Measurements from ENCODE around the gene AACS. TPM values are rescaled to one million over a fixed set of nuclear protein-coding genes. Genes with fewer than 3 reads are reported as not detected.

The AACS gene
- total and polyA plus RNA-seq, 10 of the 15 experiments (the other 5 are each of a cell fraction or from before 2014, with no cell fraction given) = 10.1 to 34.0 (median 21.1) TPM

Small RNAs within 50 kb of the gene (small RNA-seq; reads per million reads assigned to genes)
- not detected for gene AC122688.1

Other genes with a start within 250 kb of the AACS start
- 46.5 and 51.4 TPM in 2 replicates for gene SCARB1, start 201.6 kb upstream of the AACS start, total RNA-seq (2014; rRNA removed)
- 27.9 and 29.9 TPM in 2 replicates for gene SCARB1, start 201.6 kb upstream of the AACS start, total RNA-seq (2014; rRNA removed; fragmentation: Illumina TruSeq; extraction: Trizol)
- gene SCARB1, start 201.6 kb upstream of the AACS start, total RNA-seq (2021) = 102 and 104 TPM in 2 replicates
- gene SCARB1, start 201.6 kb upstream of the AACS start, polyA plus RNA-seq (2011; rRNA removed) = 50.6 and 89.3 TPM in 2 replicates
- gene SCARB1, start 201.6 kb upstream of the AACS start, polyA plus RNA-seq (2014; fragmentation: Illumina TruSeq; extraction: Trizol) = 66.0 and 78.8 TPM in 2 replicates
- gene SCARB1, start 201.6 kb upstream of the AACS start, polyA plus RNA-seq (2014; fragmentation: Nextera tagmentation; extraction: Ambion mirVana) = 1 to 10 TPM in 1 of 2 experiments, under 1 TPM in 1; 0.34 to 3.3 TPM
- gene SCARB1, start 201.6 kb upstream of the AACS start, polyA plus RNA-seq (2014; rRNA removed) = 81.4 and 89.5 TPM in 2 replicates
- 10 to 100 TPM; 62.8 to 63.3 TPM for gene SCARB1, start 201.6 kb upstream of the AACS start, polyA plus RNA-seq (2016; fragmentation: Nextera tagmentation; extraction: Ambion mirVana)
- 883 and 944 TPM in 2 replicates for gene UBC, start 150.8 kb upstream of the AACS start, total RNA-seq (2014; rRNA removed)
- 816 and 821 TPM in 2 replicates for gene UBC, start 150.8 kb upstream of the AACS start, total RNA-seq (2014; rRNA removed; fragmentation: Illumina TruSeq; extraction: Trizol)
- 736 and 799 TPM in 2 replicates for gene UBC, start 150.8 kb upstream of the AACS start, total RNA-seq (2021)
- 1,270 and 1,666 TPM in 2 replicates for gene UBC, start 150.8 kb upstream of the AACS start, polyA plus RNA-seq (2011; rRNA removed)
- 973 and 1,123 TPM in 2 replicates for gene UBC, start 150.8 kb upstream of the AACS start, polyA plus RNA-seq (2014; fragmentation: Illumina TruSeq; extraction: Trizol)
- 1,000 to 10,000 TPM in 1 of 2 experiments, 100 to 1,000 TPM in 1; 785 to 1,214 TPM for gene UBC, start 150.8 kb upstream of the AACS start, polyA plus RNA-seq (2014; fragmentation: Nextera tagmentation; extraction: Ambion mirVana)
- 610 and 653 TPM in 2 replicates for gene UBC, start 150.8 kb upstream of the AACS start, polyA plus RNA-seq (2014; rRNA removed)
- gene UBC, start 150.8 kb upstream of the AACS start, polyA plus RNA-seq (2016; fragmentation: Nextera tagmentation; extraction: Ambion mirVana) = 100 to 1,000 TPM; 866 to 909 TPM
- gene DHX37, start 76.3 kb upstream of the AACS start, total RNA-seq (2014; rRNA removed) = 29.0 and 32.5 TPM in 2 replicates
- 12.8 and 15.5 TPM in 2 replicates for gene DHX37, start 76.3 kb upstream of the AACS start, total RNA-seq (2014; rRNA removed; fragmentation: Illumina TruSeq; extraction: Trizol)
- 40.7 and 45.5 TPM in 2 replicates for gene DHX37, start 76.3 kb upstream of the AACS start, total RNA-seq (2021)
- 4.4 and 11.8 TPM in 2 replicates for gene DHX37, start 76.3 kb upstream of the AACS start, polyA plus RNA-seq (2011; rRNA removed)
- 4.5 and 12.5 TPM in 2 replicates for gene DHX37, start 76.3 kb upstream of the AACS start, polyA plus RNA-seq (2014; fragmentation: Illumina TruSeq; extraction: Trizol)
- under 1 TPM; 0.21 to 0.84 TPM for gene DHX37, start 76.3 kb upstream of the AACS start, polyA plus RNA-seq (2014; fragmentation: Nextera tagmentation; extraction: Ambion mirVana)
- gene DHX37, start 76.3 kb upstream of the AACS start, polyA plus RNA-seq (2014; rRNA removed) = 24.3 and 28.5 TPM in 2 replicates
- 10 to 100 TPM; 29.9 to 31.5 TPM for gene DHX37, start 76.3 kb upstream of the AACS start, polyA plus RNA-seq (2016; fragmentation: Nextera tagmentation; extraction: Ambion mirVana)
- 29.3 and 31.7 TPM in 2 replicates for gene BRI3BP, start 71.8 kb upstream of the AACS start, total RNA-seq (2014; rRNA removed)
- 28.7 and 30.1 TPM in 2 replicates for gene BRI3BP, start 71.8 kb upstream of the AACS start, total RNA-seq (2014; rRNA removed; fragmentation: Illumina TruSeq; extraction: Trizol)
- gene BRI3BP, start 71.8 kb upstream of the AACS start, total RNA-seq (2021) = 33.3 and 37.0 TPM in 2 replicates
- gene BRI3BP, start 71.8 kb upstream of the AACS start, polyA plus RNA-seq (2011; rRNA removed) = 27.6 and 33.0 TPM in 2 replicates
- gene BRI3BP, start 71.8 kb upstream of the AACS start, polyA plus RNA-seq (2014; fragmentation: Illumina TruSeq; extraction: Trizol) = 30.3 and 31.9 TPM in 2 replicates
- 10 to 100 TPM; 15.1 to 22.6 TPM for gene BRI3BP, start 71.8 kb upstream of the AACS start, polyA plus RNA-seq (2014; fragmentation: Nextera tagmentation; extraction: Ambion mirVana)
- gene BRI3BP, start 71.8 kb upstream of the AACS start, polyA plus RNA-seq (2014; rRNA removed) = 24.3 and 24.6 TPM in 2 replicates
- 10 to 100 TPM; 11.5 to 33.5 TPM for gene BRI3BP, start 71.8 kb upstream of the AACS start, polyA plus RNA-seq (2016; fragmentation: Nextera tagmentation; extraction: Ambion mirVana)
- 0.44 and 0.51 TPM in 2 replicates for gene TMEM132B, start 121.0 kb downstream of the AACS start, total RNA-seq (2014; rRNA removed)
- gene TMEM132B, start 121.0 kb downstream of the AACS start, total RNA-seq (2014; rRNA removed; fragmentation: Illumina TruSeq; extraction: Trizol) = 0.27 and 0.28 TPM in 2 replicates
- 0.27 and 0.80 TPM in 2 replicates for gene TMEM132B, start 121.0 kb downstream of the AACS start, total RNA-seq (2021)
- 0.37 and 0.58 TPM in 2 replicates for gene TMEM132B, start 121.0 kb downstream of the AACS start, polyA plus RNA-seq (2011; rRNA removed)
- 0.50 and 0.57 TPM in 2 replicates for gene TMEM132B, start 121.0 kb downstream of the AACS start, polyA plus RNA-seq (2014; fragmentation: Illumina TruSeq; extraction: Trizol)
- gene TMEM132B, start 121.0 kb downstream of the AACS start, polyA plus RNA-seq (2014; fragmentation: Nextera tagmentation; extraction: Ambion mirVana) = under 1 TPM; 0.09 to 0.34 TPM
- 0.41 and 0.42 TPM in 2 replicates for gene TMEM132B, start 121.0 kb downstream of the AACS start, polyA plus RNA-seq (2014; rRNA removed)
- gene TMEM132B, start 121.0 kb downstream of the AACS start, polyA plus RNA-seq (2016; fragmentation: Nextera tagmentation; extraction: Ambion mirVana) = under 1 TPM; 0.68 to 0.79 TPM